OCI-LY1 (cell line): ENCODE measurements around the gene CDR2.

Source experiments
- H2AFZ ChIP-seq: fragments of 200-600 bp; sonication (generic), shearing (Covaris generic); 2 replicates; pipeline ENCODE4 v1.6.0; 2014; ENCODE audit warnings: antibody characterized with exemption, mild to moderate bottlenecking, low read length
- H3F3A ChIP-seq: fragments of 200-600 bp; sonication (generic), shearing (Covaris generic); 2 replicates; pipeline ENCODE4 v1.6.0; 2014; ENCODE audit warnings: mild to moderate bottlenecking, antibody characterized with exemption, low read length, moderate library complexity; ENCODE audit not compliant: insufficient read depth
- H3K27ac ChIP-seq: fragments of 200-600 bp; sonication (generic); 2 replicates; pipeline ENCODE4 v1.5.1; 2014; ENCODE audit warnings: low read length, mixed run types, mild to moderate bottlenecking, low read depth; ENCODE audit not compliant: poor library complexity, severe bottlenecking
- H3K27me3 ChIP-seq: fragments of 200-600 bp; sonication (generic); 2 replicates; pipeline ENCODE4 v1.6.0; 2014; ENCODE audit warnings: antibody characterized with exemption, mild to moderate bottlenecking, low read length, moderate library complexity; ENCODE audit not compliant: insufficient read depth
- H3K36me3 ChIP-seq: fragments of 200-600 bp; sonication (generic); 2 replicates; pipeline ENCODE4 v1.6.1; 2014; ENCODE audit warnings: mild to moderate bottlenecking, antibody characterized with exemption, low read length, moderate library complexity, mixed read lengths; ENCODE audit not compliant: insufficient read depth
- H3K4me1 ChIP-seq: fragments of 200-600 bp; sonication (generic); 2 replicates; pipeline ENCODE4 v1.5.1; 2014; ENCODE audit warnings: mild to moderate bottlenecking, low read length, moderate library complexity; ENCODE audit not compliant: insufficient read depth, severe bottlenecking
- H3K4me2 ChIP-seq: fragments of 200-600 bp; sonication (generic), shearing (Covaris generic); 2 replicates; pipeline ENCODE4 v1.6.1; 2014; ENCODE audit warnings: low read length
- H3K4me3 ChIP-seq: fragments of 200-600 bp; sonication (generic); 2 replicates; pipeline ENCODE4 v1.5.1; 2014; ENCODE audit warnings: low read length, low read depth, mild to moderate bottlenecking, mixed read lengths; ENCODE audit not compliant: poor library complexity, severe bottlenecking
- H3K79me2 ChIP-seq: fragments of 200-600 bp; shearing (Covaris generic); 2 replicates; pipeline ENCODE4 v1.6.1; 2016; ENCODE audit warnings: mixed run types, low read length, mixed read lengths; ENCODE audit not compliant: insufficient read depth
- H3K9ac ChIP-seq: fragments of 200-600 bp; sonication (generic), shearing (Covaris generic); 2 replicates; pipeline ENCODE4 v1.6.1; 2014; ENCODE audit warnings: mild to moderate bottlenecking, low read length, mixed read lengths
- H3K9me2 ChIP-seq: fragments of 200-600 bp; sonication (generic), shearing (Covaris generic); 2 replicates; pipeline ENCODE4 v1.6.1; 2014; ENCODE audit warnings: low read depth, mild to moderate bottlenecking, low read length, mixed read lengths
- H3K9me3 ChIP-seq: fragments of 200-600 bp; shearing (Covaris generic); 2 replicates; pipeline ENCODE4 v1.6.1; 2014; ENCODE audit warnings: low read length, mixed read lengths
- H4K20me1 ChIP-seq: fragments of 200-600 bp; sonication (generic), shearing (Covaris generic); 2 replicates; pipeline ENCODE4 v1.6.0; 2016; ENCODE audit warnings: mild to moderate bottlenecking, low read length; ENCODE audit not compliant: insufficient read depth
- EZH2 ChIP-seq: fragments of 200-600 bp; sonication (generic), shearing (Covaris generic); IDR thresholded peaks from 2 replicates; pipeline ENCODE4 v1.8.0; 2017; ENCODE audit warnings: borderline replicate concordance, mixed run types, mild to moderate bottlenecking, antibody characterized with exemption, low read length, moderate library complexity, mixed read lengths
- TF ChIP-seq, protein P1 (sequence below): fragments of 200-600 bp; sonication (generic), shearing (Covaris generic); IDR thresholded peaks from 2 replicates; pipeline ENCODE4 v1.5.1; 2017; ENCODE audit warnings: mild to moderate bottlenecking, antibody characterized with exemption, low read length, moderate library complexity, mixed read lengths

The CDR2 gene

DNA sequence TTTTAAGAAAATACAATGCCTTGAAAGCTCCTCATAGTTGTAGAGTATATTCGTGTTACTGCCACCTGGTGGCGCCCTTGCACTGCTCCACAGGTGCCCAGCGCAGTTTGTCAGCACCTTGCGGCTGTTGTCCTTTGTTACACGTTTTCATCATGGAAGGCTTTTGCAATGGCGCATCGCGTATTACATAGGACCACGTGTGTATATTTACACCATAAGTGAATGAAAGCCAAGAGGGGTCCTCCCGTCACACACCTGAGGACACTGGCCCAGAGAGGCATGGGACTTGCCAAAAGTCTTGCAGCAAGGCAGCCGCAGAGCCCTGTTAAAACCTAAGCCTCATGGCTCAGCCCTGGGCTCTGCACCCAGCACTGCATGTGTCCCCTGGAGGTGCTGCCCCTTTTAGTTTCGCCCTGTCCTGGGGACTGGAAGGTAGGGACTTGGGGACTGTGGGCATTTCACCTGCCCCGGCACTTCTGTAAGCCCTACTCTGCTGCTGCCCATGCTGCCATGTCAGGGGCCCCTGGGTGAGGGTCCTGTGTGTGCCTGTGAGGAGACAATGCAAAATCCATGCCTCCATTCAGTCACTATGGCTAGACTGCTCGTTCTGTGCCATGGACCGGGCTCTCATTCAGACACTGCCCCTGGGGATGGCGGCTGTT is 52.9 kb downstream of the CDR2 start:
- Histone ChIP-seq H3K4me3 (no peak overlapping the region), H3K9ac (no peak overlapping the region), H3K79me2 (no peaks in the 10 kb centered on the region), H2AFZ (no peak overlapping the region), H3K9me2 (no peaks in the 10 kb centered on the region), H3K4me1 (no peaks in the 10 kb centered on the region), H3F3A (no peaks in the 10 kb centered on the region), H3K27ac (no peak overlapping the region), H3K4me2 (no peak overlapping the region), H4K20me1 (no peaks in the 10 kb centered on the region), H3K36me3 (peaks cover 87% of the 10 kb centered on the region), H3K27me3 (no peaks in the 10 kb centered on the region), H3K9me3 (no peaks in the 10 kb centered on the region)
- TF ChIP-seq EZH2: no peak
- TF ChIP-seq, protein P1, sequence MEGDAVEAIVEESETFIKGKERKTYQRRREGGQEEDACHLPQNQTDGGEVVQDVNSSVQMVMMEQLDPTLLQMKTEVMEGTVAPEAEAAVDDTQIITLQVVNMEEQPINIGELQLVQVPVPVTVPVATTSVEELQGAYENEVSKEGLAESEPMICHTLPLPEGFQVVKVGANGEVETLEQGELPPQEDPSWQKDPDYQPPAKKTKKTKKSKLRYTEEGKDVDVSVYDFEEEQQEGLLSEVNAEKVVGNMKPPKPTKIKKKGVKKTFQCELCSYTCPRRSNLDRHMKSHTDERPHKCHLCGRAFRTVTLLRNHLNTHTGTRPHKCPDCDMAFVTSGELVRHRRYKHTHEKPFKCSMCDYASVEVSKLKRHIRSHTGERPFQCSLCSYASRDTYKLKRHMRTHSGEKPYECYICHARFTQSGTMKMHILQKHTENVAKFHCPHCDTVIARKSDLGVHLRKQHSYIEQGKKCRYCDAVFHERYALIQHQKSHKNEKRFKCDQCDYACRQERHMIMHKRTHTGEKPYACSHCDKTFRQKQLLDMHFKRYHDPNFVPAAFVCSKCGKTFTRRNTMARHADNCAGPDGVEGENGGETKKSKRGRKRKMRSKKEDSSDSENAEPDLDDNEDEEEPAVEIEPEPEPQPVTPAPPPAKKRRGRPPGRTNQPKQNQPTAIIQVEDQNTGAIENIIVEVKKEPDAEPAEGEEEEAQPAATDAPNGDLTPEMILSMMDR: peak; percentile 98

DNA sequence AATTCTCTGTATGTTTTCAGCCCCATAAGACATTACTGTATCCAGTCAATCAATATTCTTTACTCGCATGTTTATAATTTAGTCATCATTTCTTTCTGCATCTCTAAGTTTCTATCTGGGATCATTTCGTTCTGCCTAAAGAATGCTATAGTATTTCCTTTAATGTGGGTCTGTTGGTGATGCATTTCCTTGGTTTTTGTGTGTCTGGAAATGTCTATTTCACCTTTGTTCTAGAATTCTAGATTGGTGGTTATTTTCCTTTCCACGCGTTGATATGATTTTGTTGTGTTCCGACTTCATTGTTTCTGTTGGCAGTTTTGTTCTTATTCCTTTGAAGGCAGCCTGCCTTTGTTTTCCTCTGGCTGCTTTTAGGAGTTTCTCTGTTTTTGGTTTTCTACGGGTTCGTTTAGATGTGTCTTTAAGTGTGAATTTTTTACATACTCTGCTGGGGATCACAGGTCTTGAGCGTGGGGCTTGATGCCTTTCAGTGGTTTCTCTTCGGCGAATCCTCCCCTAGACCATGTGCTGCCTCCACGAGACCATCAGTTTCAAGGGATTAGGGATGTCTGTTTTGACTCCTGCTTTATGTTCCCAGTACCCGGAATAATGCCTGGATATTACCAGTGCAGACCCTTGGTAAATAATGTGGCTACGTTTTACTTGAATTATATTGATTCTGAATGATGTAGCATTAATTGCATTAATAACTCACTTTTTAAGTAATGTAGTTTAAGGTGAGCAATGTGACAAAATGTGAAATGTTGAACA is 53.7 kb downstream of the CDR2 start:
- H3K4me2 ChIP-seq: no peak overlapping the region
- H3K9me2 ChIP-seq: no peaks in the 10 kb centered on the region
- peaks cover 87% of the 10 kb centered on the region for H3K36me3 ChIP-seq
- H3K27ac ChIP-seq: no peak overlapping the region
- H3K79me2 ChIP-seq: no peaks in the 10 kb centered on the region
- no peaks in the 10 kb centered on the region for H3F3A ChIP-seq
- TF ChIP-seq, protein P1: no peak
- TF ChIP-seq EZH2: no peak
- no peaks in the 10 kb centered on the region for H3K27me3 ChIP-seq
- H4K20me1 ChIP-seq: no peaks in the 10 kb centered on the region
- H3K9me3 ChIP-seq: no peaks in the 10 kb centered on the region
- no peaks in the 10 kb centered on the region for H3K4me1 ChIP-seq
- no peak overlapping the region for H3K9ac ChIP-seq
- H3K4me3 ChIP-seq: no peak overlapping the region
- no peak overlapping the region for H2AFZ ChIP-seq

DNA sequence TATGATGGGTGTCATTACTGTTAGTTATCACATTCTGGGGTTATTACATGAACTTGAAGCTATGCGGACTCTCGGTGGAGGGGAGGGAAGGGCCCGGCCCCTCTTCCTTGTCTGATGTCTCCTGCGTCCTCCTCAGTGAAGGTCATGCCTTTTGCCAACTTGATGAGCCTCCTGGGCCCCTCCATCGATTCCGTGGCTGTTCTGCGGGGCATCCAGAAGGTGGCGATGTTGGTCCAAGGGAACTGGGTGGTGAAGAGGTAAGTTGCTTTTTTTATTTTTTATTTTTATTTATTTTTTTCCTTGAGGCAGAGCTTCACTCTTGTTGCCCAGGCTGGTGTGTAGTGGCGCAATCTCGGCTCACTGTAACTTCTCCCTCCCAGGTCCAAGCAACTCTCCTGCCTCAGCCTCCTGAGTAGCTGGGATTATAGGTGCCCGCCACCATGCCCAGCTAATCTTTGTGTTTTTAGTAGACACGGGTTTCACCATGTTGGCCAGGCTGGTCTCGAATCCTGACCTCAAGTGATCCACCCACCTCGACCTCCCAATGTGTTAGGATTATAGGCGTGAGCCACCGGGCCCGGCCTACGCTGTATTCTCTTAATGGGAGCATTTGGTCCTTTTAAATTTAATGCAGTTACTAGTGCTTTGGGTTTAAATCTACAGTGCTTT is 55.6 kb downstream of the CDR2 start:
- H3K4me1 ChIP-seq: no peaks in the 10 kb centered on the region
- H3K9me3 ChIP-seq: no peaks in the 10 kb centered on the region
- no peaks in the 10 kb centered on the region for H3K27me3 ChIP-seq
- no peak overlapping the region for H3K4me2 ChIP-seq
- no peak overlapping the region for H3K4me3 ChIP-seq
- no peaks in the 10 kb centered on the region for H3K9me2 ChIP-seq
- no peak for TF ChIP-seq EZH2
- TF ChIP-seq, protein P1: peak; percentile 59
- no peaks in the 10 kb centered on the region for H3F3A ChIP-seq
- peaks cover 87% of the 10 kb centered on the region for H3K36me3 ChIP-seq
- no peak overlapping the region for H2AFZ ChIP-seq
- H3K79me2 ChIP-seq: no peaks in the 10 kb centered on the region
- no peak overlapping the region for H3K9ac ChIP-seq
- H4K20me1 ChIP-seq: no peaks in the 10 kb centered on the region
- no peak overlapping the region for H3K27ac ChIP-seq
